Upper lobe of left lung (tissue), 6 donors: Measurements from ENCODE around the gene DSC1. TPM values are rescaled to one million over a fixed set of nuclear protein-coding genes. Genes with fewer than 3 reads are reported as not detected.

Experiments
- ATAC-seq, 2 donors: fragments of 200-7000 bp; cut with Tn5 transposase; one replicate each; pipeline ENCODE4 v1.9.1; 2022; ENCODE audit warnings: mild to moderate bottlenecking in 2 of 2, moderate library complexity in 2 of 2; ENCODE audit not compliant: low FRiP score in 2 of 2
- DNase-seq, 2 donors: peaks; one replicate each; pipeline ENCODE4 v3.0.0-alpha.2; 2019 to 2020
- H3K27ac ChIP-seq, 4 donors: fragments of 200-600 bp; sonication (generic); one replicate each; pipeline ENCODE4 v1.5.1; 2016 to 2019
- H3K27me3 ChIP-seq, 4 donors: fragments of 200-600 bp; sonication (generic); one replicate each; pipeline ENCODE4 v1.5.1; 2017 to 2019
- H3K36me3 ChIP-seq, 4 donors: fragments of 200-600 bp; sonication (generic); one replicate each; pipeline ENCODE4 v1.5.1; 2016 to 2019
- H3K4me1 ChIP-seq, 4 donors: fragments of 200-600 bp; sonication (generic); one replicate each; pipeline ENCODE4 v1.5.1; 2018 to 2019
- H3K4me3 ChIP-seq, 4 donors: fragments of 200-600 bp; sonication (generic); one replicate each; pipeline ENCODE4 v1.5.1; 2017 to 2019; ENCODE audit warnings: mild to moderate bottlenecking in 2 of 4, moderate library complexity in 1 of 4
- H3K9me3 ChIP-seq, 4 donors: fragments of 200-600 bp; sonication (generic); one replicate each; pipeline ENCODE4 v1.5.1; 2018 to 2019
- CTCF ChIP-seq, 6 experiments: fragments of 450-650 bp in 4 of 6; fragments of 200-600 bp in 2 of 6; sonication (generic) in 2 of 6; IDR thresholded peaks; one replicate each; pipeline ENCODE4 v1.5.1; 2016 to 2019; ENCODE audit warnings: antibody characterized with exemption in 6 of 6
- EP300 ChIP-seq, 4 donors: sonication (generic); formaldehyde crosslinking; IDR thresholded peaks; one replicate each; pipeline ENCODE4 v1.5.1; 2017; ENCODE audit warnings: antibody characterized with exemption in 4 of 4, control low read depth in 2 of 4
- POLR2A ChIP-seq, 4 donors: fragments of 450-650 bp; IDR thresholded peaks; one replicate each; pipeline ENCODE4 v1.5.1; 2016 to 2017; ENCODE audit warnings: antibody characterized with exemption in 4 of 4, mild to moderate bottlenecking in 2 of 4
- POLR2AphosphoS5 ChIP-seq, 2 donors: sonication (generic); formaldehyde crosslinking; IDR thresholded peaks; one replicate each; pipeline ENCODE4 v1.5.1; 2017; ENCODE audit warnings: antibody characterized with exemption in 2 of 2
- WGBS, 2 donors: methylation state at CpG; one replicate each; pipeline ENCODE4 v1.1.5; 2017 to 2018; 5-methylcytosine and 5-hydroxymethylcytosine counted together
- total RNA-seq, 6 donors: library from RNA; depleted of rRNA in 4 of 6; stranded (reverse); fragments of >200 nt in 4 of 6; gene quantifications; one replicate each; pipeline versions ENCODE4 v1.1.0 to v1.2.1, GENCODE V29; 2016 to 2021
- donor health status: DM: no; HTN: no; CAD: no; lungs with moderate emphysema.
- donor health status: DM: no; HTN: yes; CAD: no; lungs with severe emphysema.

DSC1 gene
- total RNA-seq, 6 donors from 2014 or later, result not detected

GRCh38 chr18:31120594-31120993 is 42.1 kb downstream of the DSC1 start:
- no peaks in the 10 kb centered on the region for H3K9me3 ChIP-seq
- no peaks in the 10 kb centered on the region for H3K27me3 ChIP-seq
- WGBS, 2 donors, result 56 to 67% methylated on average over 2 of the region's 2 CpGs
- TF ChIP-seq POLR2A (IDR thresholded peaks at IDR 0.05), result no peak
- no peak for TF ChIP-seq EP300 (IDR thresholded peaks at IDR 0.05)
- no peak for TF ChIP-seq CTCF (IDR thresholded peaks at IDR 0.05)
- TF ChIP-seq POLR2AphosphoS5 (IDR thresholded peaks at IDR 0.05), result no peak
- H3K36me3 ChIP-seq, result no peaks in the 10 kb centered on the region
- DNase-seq (no peak), ATAC-seq (no peak)
- H3K4me3 ChIP-seq, result no peak overlapping the region
- H3K4me1 ChIP-seq, result no peaks in the 10 kb centered on the region
- H3K27ac ChIP-seq, result no peak overlapping the region

GRCh38 chr18:31116853-31117595 is 45.6 kb downstream of the DSC1 start:
- no peak for ATAC-seq
- DNase-seq, result no peak
- no peaks in the 10 kb centered on the region for H3K4me1 ChIP-seq
- H3K9me3 ChIP-seq, result no peaks in the 10 kb centered on the region
- no peak for TF ChIP-seq CTCF (IDR thresholded peaks at IDR 0.05)
- TF ChIP-seq POLR2AphosphoS5 (IDR thresholded peaks at IDR 0.05), result no peak
- no peaks in the 10 kb centered on the region for H3K27me3 ChIP-seq
- H3K4me3 ChIP-seq, result no peak overlapping the region
- no peak overlapping the region for H3K27ac ChIP-seq
- H3K36me3 ChIP-seq, result no peaks in the 10 kb centered on the region
- WGBS, 2 donors, result 80 to 84% methylated on average over 2 of the region's 2 CpGs

DNA sequence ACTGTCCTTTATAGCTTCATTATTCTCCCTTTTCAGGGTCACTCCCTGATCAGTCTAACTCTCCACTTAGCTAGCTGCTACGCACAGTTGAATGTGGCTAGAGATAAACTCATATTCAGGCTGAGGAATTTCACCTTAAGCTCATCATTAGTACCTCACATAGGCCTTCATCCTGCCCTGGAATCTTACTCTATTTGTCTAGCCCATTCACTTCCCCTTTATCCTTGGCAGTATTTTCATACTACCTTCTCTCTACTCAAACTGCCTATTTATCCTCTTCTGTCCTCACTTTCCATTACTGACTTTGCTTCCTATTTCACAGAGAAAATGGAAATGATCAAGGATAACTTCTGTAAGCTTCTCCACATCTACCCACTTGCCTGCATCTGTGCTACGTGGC is 49.9 kb downstream of the DSC1 start:
- DNase-seq (no peak), ATAC-seq (no peak)
- no peak overlapping the region for H3K4me3 ChIP-seq
- TF ChIP-seq CTCF (IDR thresholded peaks at IDR 0.05), result no peak
- TF ChIP-seq EP300 (IDR thresholded peaks at IDR 0.05), result no peak
- TF ChIP-seq POLR2A (IDR thresholded peaks at IDR 0.05), result no peak
- TF ChIP-seq POLR2AphosphoS5 (IDR thresholded peaks at IDR 0.05), result no peak
- no peaks in the 10 kb centered on the region for H3K4me1 ChIP-seq
- no peaks in the 10 kb centered on the region for H3K27me3 ChIP-seq
- H3K9me3 ChIP-seq, result no peaks in the 10 kb centered on the region
- WGBS, 2 donors, result 87 to 89% methylated on average over 2 of the region's 2 CpGs
- H3K36me3 ChIP-seq, result no peaks in the 10 kb centered on the region
- no peak overlapping the region for H3K27ac ChIP-seq

- Histone ChIP-seq H3K27me3 (no peaks in the 10 kb centered on the region), H3K4me1 (peaks cover 0 to 13% (median 6%) of the 10 kb centered on the region in 4 donors), H3K9me3 (no peaks in the 10 kb centered on the region), H3K36me3 (no peaks in the 10 kb centered on the region), H3K27ac (no peak overlapping the region), H3K4me3 (no peak overlapping the region)
- ATAC-seq, result no peak
- no peak for DNase-seq
- TF ChIP-seq POLR2AphosphoS5 (IDR thresholded peaks at IDR 0.05), result no peak
- WGBS, 2 donors, result 90 to 94% methylated on average over 3 of the region's 3 CpGs
Observed at GRCh38 chr18:31105733-31106132, 56.9 kb downstream of the DSC1 start.

DNA sequence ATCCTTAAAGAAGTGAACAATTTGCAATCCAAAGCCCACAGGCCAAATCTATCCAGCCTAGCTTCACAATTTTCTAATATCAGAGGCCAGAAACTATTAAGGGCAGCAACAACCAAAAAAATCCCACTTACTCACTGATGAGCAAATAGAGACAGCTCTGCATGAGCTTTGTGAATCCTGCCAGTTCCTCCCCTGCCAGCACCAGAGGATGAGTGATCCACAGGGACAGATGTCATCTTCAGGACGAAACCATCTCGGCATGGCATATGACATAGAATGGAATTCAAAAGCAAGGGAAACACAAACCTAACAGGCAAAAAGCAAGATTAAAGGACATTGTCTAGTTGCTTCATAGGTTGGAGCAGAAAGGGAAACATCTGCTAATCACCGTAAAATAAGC is 58.2 kb downstream of the DSC1 start:
- WGBS, 2 donors, result 46 to 65% methylated on average over 3 of the region's 3 CpGs
- TF ChIP-seq CTCF (IDR thresholded peaks at IDR 0.05) (no peak), POLR2AphosphoS5 (IDR thresholded peaks at IDR 0.05) (no peak), POLR2A (IDR thresholded peaks at IDR 0.05) (no peak), EP300 (IDR thresholded peaks at IDR 0.05) (no peak)
- H3K36me3 ChIP-seq, result no peaks in the 10 kb centered on the region
- ATAC-seq (no peak), DNase-seq (no peak)
- peaks cover 0 to 13% (median 6%) of the 10 kb centered on the region in 4 donors for H3K4me1 ChIP-seq
- H3K27ac ChIP-seq, result no peak overlapping the region
- H3K9me3 ChIP-seq, result no peaks in the 10 kb centered on the region
- H3K27me3 ChIP-seq, result no peaks in the 10 kb centered on the region
- H3K4me3 ChIP-seq, result no peak overlapping the region
